Tibial artery (tissue), 4 donors: ENCODE measurements around the gene ZBTB20.
"Not testable (repeated sequence)": the region's sequence is repeated elsewhere in the genome, so short reads cannot be mapped to it uniquely, and the experiment has no call there.

Experiments
- DNase-seq, 2 donors: peaks; one replicate each; pipeline ENCODE4 v3.0.0-alpha.2; 2019
- H3K27ac ChIP-seq, 2 donors: fragments of 200-600 bp; sonication (generic) in 1 of 2; 1 replicate in 1 of 2; 2 replicates in 1 of 2; pipeline ENCODE4 v1.5.1; 2018 to 2019; ENCODE audit warnings: mild to moderate bottlenecking in 1 of 2
- H3K27me3 ChIP-seq, 2 donors: fragments of 200-600 bp; sonication (generic) in 1 of 2; one replicate each; pipeline versions ENCODE4 v1.5.1 to v1.6.0; 2016 to 2019
- H3K36me3 ChIP-seq, 3 donors: fragments of 200-600 bp; sonication (generic) in 2 of 3; one replicate each; pipeline ENCODE4 v1.5.1; 2016 to 2019; ENCODE audit warnings: mild to moderate bottlenecking in 2 of 3
- H3K4me1 ChIP-seq, 4 donors: fragments of 200-600 bp; sonication (generic) in 2 of 4; 1 replicate in 3 of 4; 2 replicates in 1 of 4; pipeline ENCODE4 v1.5.1; 2016 to 2019
- H3K4me3 ChIP-seq, 2 donors: fragments of 200-600 bp; sonication (generic) in 1 of 2; 1 replicate in 1 of 2; 2 replicates in 1 of 2; pipeline ENCODE4 v1.5.1; 2018 to 2019; ENCODE audit warnings: mild to moderate bottlenecking in 2 of 2
- H3K9me3 ChIP-seq, 3 donors: fragments of 200-600 bp; sonication (generic) in 1 of 3; one replicate each; pipeline ENCODE4 v1.5.1; 2016 to 2019
- CTCF ChIP-seq, 2 experiments: fragments of 200-600 bp in 1 of 2; fragments of 450-650 bp in 1 of 2; IDR thresholded peaks; one replicate each; pipeline ENCODE4 v1.5.1; 2017 to 2019; ENCODE audit warnings: antibody characterized with exemption in 2 of 2, mild to moderate bottlenecking in 1 of 2, moderate library complexity in 1 of 2
- intact Hi-C: fragments of 100-400 bp; cut with DNase I; formaldehyde crosslinking; loops from one replicate; pipeline ENCODE4 v1.15.0; 2023; ENCODE audit warnings: low total_unique reads

ZBTB20 gene

DNA sequence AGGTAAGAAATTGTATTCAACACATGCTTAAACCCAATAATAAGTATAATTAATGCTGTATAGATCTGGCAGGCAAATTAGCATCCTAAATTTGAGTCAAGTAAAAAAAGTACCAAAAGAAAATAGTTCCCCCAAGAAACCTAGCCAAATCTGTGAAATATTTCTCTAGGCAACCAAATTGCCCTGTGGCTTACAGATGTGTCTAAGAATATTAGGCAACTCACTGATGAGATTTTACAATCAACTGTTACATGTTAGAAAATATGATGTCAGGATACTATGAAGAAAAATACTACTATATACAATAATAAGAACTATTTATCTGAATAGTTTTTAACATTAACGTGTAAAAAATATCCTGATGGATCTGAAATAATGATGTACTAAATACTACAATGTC, 456.2 kb downstream of the ZBTB20 start:
- TF ChIP-seq CTCF (IDR thresholded peaks at IDR 0.05) = no peak
- no peaks in the 10 kb centered on the region for H3K9me3 ChIP-seq
- no peaks in the 10 kb centered on the region for H3K36me3 ChIP-seq
- no peak overlapping the region for H3K4me3 ChIP-seq
- no peak overlapping the region for H3K27ac ChIP-seq
- intact Hi-C loops = no loop called here
- H3K27me3 ChIP-seq = no peaks in the 10 kb centered on the region
- H3K4me1 ChIP-seq = no peaks in the 10 kb centered on the region
- DNase-seq = no peak

DNA sequence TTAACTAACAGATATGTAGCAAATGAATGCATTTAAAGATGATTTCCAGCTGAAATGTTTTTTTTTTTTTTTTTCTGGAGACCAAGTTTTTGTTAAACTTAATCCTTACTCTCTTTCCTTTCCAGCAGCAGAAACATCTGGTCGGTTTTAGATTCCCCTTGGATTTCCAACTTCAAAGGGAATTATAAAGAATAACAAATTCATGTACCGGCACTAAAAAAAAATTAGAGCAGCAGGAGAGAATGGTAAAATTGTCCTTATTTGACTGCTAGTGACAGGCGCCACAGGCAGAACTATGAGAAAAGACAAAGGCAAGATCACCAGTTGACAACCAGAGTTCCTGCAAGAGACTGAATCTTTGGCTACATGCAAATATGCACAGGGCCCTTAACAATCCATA, 459.9 kb downstream of the ZBTB20 start:
- Histone ChIP-seq H3K9me3 (no peaks in the 10 kb centered on the region), H3K27me3 (no peaks in the 10 kb centered on the region), H3K27ac (no peak overlapping the region), H3K4me3 (no peak overlapping the region), H3K4me1 (no peaks in the 10 kb centered on the region), H3K36me3 (no peaks in the 10 kb centered on the region)
- DNase-seq = no peak
- no peak for TF ChIP-seq CTCF (IDR thresholded peaks at IDR 0.05)
- intact Hi-C loops = no loop called here

GRCh38 chr3:114686621-114687020, 460.5 kb downstream of the ZBTB20 start:
- TF ChIP-seq CTCF (IDR thresholded peaks at IDR 0.05) = no peak
- Histone ChIP-seq H3K36me3 (no peaks in the 10 kb centered on the region), H3K4me1 (no peaks in the 10 kb centered on the region), H3K27ac (no peak overlapping the region), H3K27me3 (no peaks in the 10 kb centered on the region), H3K9me3 (no peaks in the 10 kb centered on the region), H3K4me3 (no peak overlapping the region)
- DNase-seq = no peak
- intact Hi-C loops = no loop called here

DNA sequence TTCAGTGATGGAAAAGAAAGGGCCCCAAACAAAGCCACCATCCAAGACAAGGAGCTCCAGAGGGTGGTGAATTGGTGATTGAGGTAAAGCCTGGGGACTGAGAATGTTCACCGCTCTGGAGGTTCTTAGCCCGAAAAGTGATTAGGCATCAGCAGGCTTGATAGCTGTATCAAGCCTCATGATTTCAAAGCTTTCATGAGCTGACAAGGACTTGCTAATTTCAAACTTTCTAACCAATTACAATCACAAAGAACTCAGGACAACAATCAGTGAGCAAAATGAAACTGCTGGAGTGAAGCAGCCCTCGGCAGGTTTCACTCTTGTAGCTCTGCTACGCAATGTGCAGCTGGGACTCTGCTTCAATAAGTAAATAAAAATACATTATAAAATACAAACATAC, 461.9 kb downstream of the ZBTB20 start:
- intact Hi-C loops = no loop called here
- no peak overlapping the region for H3K4me3 ChIP-seq
- no peaks in the 10 kb centered on the region for H3K9me3 ChIP-seq
- H3K27ac ChIP-seq = no peak overlapping the region
- H3K36me3 ChIP-seq = no peaks in the 10 kb centered on the region
- no peak for DNase-seq
- H3K4me1 ChIP-seq = no peaks in the 10 kb centered on the region
- no peaks in the 10 kb centered on the region for H3K27me3 ChIP-seq
- TF ChIP-seq CTCF (IDR thresholded peaks at IDR 0.05) = no peak

DNA sequence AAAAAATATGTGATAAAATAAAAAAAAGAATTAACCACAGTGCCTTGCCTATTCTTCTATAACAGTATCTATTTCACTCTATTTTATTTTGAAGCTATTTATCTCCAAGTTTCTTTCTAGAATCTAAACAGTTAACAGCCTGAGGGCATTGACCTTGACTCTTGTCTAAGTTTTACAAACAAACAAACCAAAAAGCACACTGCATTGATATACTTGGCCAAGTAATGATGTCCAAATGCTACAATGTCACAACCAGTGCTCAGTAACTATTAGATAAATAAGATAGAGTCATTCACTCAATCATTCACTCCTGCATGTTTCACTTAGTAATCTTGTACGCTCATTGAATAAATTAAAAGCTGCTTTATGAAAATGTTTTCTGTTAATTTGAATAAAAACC, 466.8 kb downstream of the ZBTB20 start:
- H3K27me3 ChIP-seq = no peaks in the 10 kb centered on the region
- no peak for DNase-seq
- no peaks in the 10 kb centered on the region for H3K9me3 ChIP-seq
- no peak overlapping the region for H3K4me3 ChIP-seq
- H3K4me1 ChIP-seq = no peaks in the 10 kb centered on the region
- no peak overlapping the region for H3K27ac ChIP-seq
- intact Hi-C loops = no loop called here
- TF ChIP-seq CTCF (IDR thresholded peaks at IDR 0.05) = no peak
- H3K36me3 ChIP-seq = no peaks in the 10 kb centered on the region

- H3K27ac ChIP-seq, H3K36me3 ChIP-seq, intact Hi-C loops, DNase-seq, H3K4me1 ChIP-seq, H3K9me3 ChIP-seq, H3K27me3 ChIP-seq, H3K4me3 ChIP-seq: not testable (repeated sequence)
Measured at GRCh38 chr3:114679773-114680172, 467.3 kb downstream of the ZBTB20 start.
